ENCODE measurements around the gene SKP2. TPM values are rescaled to one million over a fixed set of nuclear protein-coding genes. Genes with fewer than 3 reads are reported as not detected.

Gene SKP2
- total RNA-seq (40.9 and 42.0 TPM in 2 replicates), polyA plus RNA-seq (9.8 and 12.5 TPM in 2 replicates), polyA minus RNA-seq (44.6 and 50.7 TPM in 2 replicates), Bru-seq, nascent RNA (percentile 83 among the genes with signal in this experiment), BruChase-seq, experiment 1, labeled RNA remaining after a 6-hour chase (percentile 80 among the genes with signal in this experiment), BruChase-seq, experiment 2, labeled RNA remaining after a 2-hour chase (percentile 79 among the genes with signal in this experiment)
- polyA plus RNA-seq (2011; cell fraction: cytosol; rRNA removed) = 14.9 and 16.5 TPM in 2 replicates
- 16.6 and 18.6 TPM in 2 replicates for polyA plus RNA-seq (2011; cell fraction: nucleus; rRNA removed)
- polyA plus RNA-seq (2012) = 10.9 and 20.5 TPM in 2 replicates
- 74.6 TPM for polyA minus RNA-seq (2011; cell fraction: cytosol; rRNA and poly(A)+ RNA removed)
- 18.6 and 25.1 TPM in 2 replicates for polyA minus RNA-seq (2011; cell fraction: nucleus; rRNA and poly(A)+ RNA removed)
- long read RNA-seq, transcript SKP2-201 (10 exons, 1,537 nt) = minor isoform, 14 of 40 reads
- long read RNA-seq, transcript SKP2-202 (10 exons, 3,759 nt) = major isoform, 18 of 40 reads
- long read RNA-seq, partial matches to known transcripts = 0 of 40 reads
- long read RNA-seq, other reads (novel, unspliced or antisense) = 6 of 40 reads

DNA sequence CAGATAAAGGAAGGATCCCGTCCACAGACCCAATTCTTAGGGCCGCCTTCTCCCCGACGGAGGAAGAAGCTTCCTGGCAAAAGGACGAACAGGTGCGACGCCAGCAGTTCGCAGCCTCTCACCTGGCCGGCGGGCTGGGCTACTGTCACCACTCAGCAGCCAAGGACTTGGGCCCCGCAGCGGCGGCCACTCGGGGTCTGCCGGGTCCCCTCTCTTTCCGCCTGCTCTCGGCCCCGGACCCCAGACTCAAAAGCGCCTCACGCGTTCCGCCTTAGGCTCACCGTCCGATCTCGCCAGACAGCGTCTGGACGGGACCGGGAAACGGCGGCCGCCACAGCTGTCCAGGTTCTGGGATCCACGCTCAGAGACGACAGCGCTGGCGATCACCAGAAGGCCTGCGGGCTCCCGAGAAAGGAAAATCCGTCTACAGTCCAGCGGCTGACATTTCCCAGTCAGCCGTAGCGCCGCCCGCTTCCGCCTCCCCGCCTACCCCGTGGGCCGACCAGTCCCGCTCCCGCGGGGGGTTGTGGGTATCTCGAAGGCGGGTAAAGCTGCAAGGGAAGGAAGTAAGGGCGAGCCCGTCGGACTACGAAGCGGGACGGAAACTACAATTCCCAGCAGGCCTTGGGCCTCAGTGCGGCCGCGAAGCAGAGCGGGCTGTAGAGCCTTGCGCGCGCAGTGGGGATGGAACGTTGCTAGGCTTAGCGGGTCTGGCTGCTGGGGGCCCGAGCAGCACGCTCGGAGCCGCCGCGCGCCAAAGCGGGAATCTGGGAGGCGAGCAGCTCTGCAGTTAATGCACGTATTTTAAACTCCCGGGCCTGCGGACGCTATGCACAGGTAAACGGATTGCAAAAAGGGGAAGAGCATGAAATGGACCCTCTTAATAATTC is at the start of gene SKP2, which contains the start of gene LMBRD2:
Gene SKP2, plus strand, starts transcription at position 678 of the 890 bp plus-strand sequence. Its CDS starts 152 bp downstream, at position 830.
Gene LMBRD2, minus strand, starts transcription at position 454 of the 890 bp plus-strand sequence. CDS start 8,538 bp downstream, outside the sequence.
- peak; percentile 94 for FAIRE-seq
- H3K4me1 ChIP-seq (ENCODE audit: control insufficient read depth, extremely low read depth, insufficient read depth, low read length) = peaks cover 24% of the 10 kb centered on the region
- peak; percentile 80 for TF ChIP-seq POLR2A (IDR thresholded peaks at IDR 0.05; ENCODE audit: low read depth, low read length)
- peak; percentile 60 for TF ChIP-seq POLR2AphosphoS5 (IDR thresholded peaks at IDR 0.05; ENCODE audit: insufficient read depth, low read depth, low read length)
- TF ChIP-seq, protein P1, sequence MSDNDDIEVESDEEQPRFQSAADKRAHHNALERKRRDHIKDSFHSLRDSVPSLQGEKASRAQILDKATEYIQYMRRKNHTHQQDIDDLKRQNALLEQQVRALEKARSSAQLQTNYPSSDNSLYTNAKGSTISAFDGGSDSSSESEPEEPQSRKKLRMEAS (IDR thresholded peaks at IDR 0.05; ENCODE audit: insufficient read depth, insufficient read length) = no peak
- peaks cover 23% of the 10 kb centered on the region for H3K79me2 ChIP-seq (ENCODE audit: control insufficient read depth, insufficient read depth, low read length)
- H3K4me2 ChIP-seq (ENCODE audit: insufficient read depth, low read length) = peak within 1 kb of the TSS; percentile 87
- intact Hi-C loops (cut with micrococcal nuclease) = loop anchor here (1.0 to 5.0 kb wide), 4 partner anchors 25 to 726 kb away; partner anchors contain the start of gene NIPBL
- dilution Hi-C loops (cut with MboI; ENCODE audit: extremely low pct_ligation_motif_present, low sequenced_read_pairs) = no loop called here
- no peaks in the 10 kb centered on the region for H3K9me3 ChIP-seq (replicated peaks; ENCODE audit: control insufficient read depth, insufficient read depth, low read length)
- no peaks in the 10 kb centered on the region for H4K20me1 ChIP-seq (replicated peaks; ENCODE audit: control insufficient read depth, extremely low read depth, insufficient read depth, low read length)
- no peaks in the 10 kb centered on the region for H3K27me3 ChIP-seq (ENCODE audit: control insufficient read depth in 2 of 2, insufficient read depth in 2 of 2, low read length in 2 of 2)
- H3K27ac ChIP-seq (ENCODE audit: insufficient read depth, low read depth, low read length) = peak within 1 kb of the TSS; percentile 21
- ChIA-PET CTCF (interaction anchor here (1.0 to 4.7 kb wide), 6 partner anchors 27 to 544 kb away, joined by 4 to 30 read pairs (median 11); partner anchors contain the start of gene NADK2), POLR2A (interaction anchor here (1.0 kb wide), 1 partner anchor 90 kb away, joined by 4 read pairs; the partner anchor contains the start of gene NADK2)
- no peaks in the 10 kb centered on the region for H3K36me3 ChIP-seq (ENCODE audit: control insufficient read depth in 2 of 2, extremely low read depth in 1 of 2, insufficient read depth in 2 of 2, low read length in 2 of 2)
- H3K4me3 ChIP-seq (replicated peaks in 1 of 3; ENCODE audit: insufficient read depth in 1 of 3, low read depth in 1 of 3, low read length in 3 of 3) = peak within 1 kb of the TSS; percentile 70 to 84 (median 73)
- peak; percentile 99 for DNase-seq (ENCODE audit: low read depth, low spot score)
- H2AFZ ChIP-seq (ENCODE audit: low read depth, low read length) = peak within 1 kb of the TSS; percentile 87
- H3K9ac ChIP-seq (replicated peaks; ENCODE audit: extremely low read depth, insufficient read depth, low read length) = peak within 1 kb of the TSS; percentile 79
- BruUV-seq (replicated peaks) = TSS peak; percentile 47
- H3K9me1 ChIP-seq (replicated peaks; ENCODE audit: control insufficient read depth, extremely low read depth, insufficient read depth, low read length) = no peaks in the 10 kb centered on the region

Data from endothelial cell of umbilical vein (primary cell).